MV-4-11 (cell line): ENCODE data around the gene HOXA4.

ENCODE experiments used
- DNase-seq: peaks from one replicate; lab custom pipeline; 2025; lab: John Stamatoyannopoulos, UW

HOXA4 gene

DNA sequence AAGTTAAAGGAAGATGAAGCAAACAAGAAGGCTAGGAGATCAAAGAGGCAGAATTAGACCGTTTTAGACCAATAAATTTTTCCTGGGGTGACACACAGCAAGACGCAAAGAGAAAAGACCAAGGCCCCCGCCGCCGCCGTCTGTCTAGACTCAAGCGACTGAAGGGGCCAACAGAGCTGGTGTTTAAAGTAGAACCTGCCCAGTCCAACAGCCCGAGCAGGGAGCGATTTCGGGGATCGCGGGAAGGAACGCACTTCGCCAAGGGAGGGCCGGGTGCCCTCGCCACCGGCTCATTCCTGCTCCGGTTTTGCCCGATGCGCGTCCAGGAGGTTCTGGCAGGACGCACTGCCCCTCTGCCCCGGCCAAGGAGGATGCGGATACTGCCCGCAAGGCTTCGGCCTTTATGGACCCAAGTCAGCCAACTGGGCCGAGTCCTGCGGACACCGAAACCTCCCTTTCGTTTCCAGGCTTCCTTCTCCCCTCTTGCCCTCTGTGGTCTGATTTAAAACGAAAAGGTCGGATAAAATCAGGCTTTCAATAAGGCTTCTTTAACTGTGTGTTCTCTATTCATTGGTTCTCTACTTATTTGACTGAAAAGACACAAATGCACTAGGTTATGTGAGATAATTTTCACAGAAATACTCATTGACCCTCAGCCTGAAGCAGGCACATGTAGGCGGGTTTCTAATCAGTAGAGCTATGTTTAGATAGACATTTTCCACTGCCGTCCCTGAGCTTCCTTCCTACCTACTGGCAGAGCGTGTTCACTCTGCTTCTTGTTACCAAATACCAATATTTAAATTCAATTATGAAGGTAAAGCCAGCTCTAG, 28.1 kb upstream of the HOXA4 start:
- DNase-seq: no peak

DNA sequence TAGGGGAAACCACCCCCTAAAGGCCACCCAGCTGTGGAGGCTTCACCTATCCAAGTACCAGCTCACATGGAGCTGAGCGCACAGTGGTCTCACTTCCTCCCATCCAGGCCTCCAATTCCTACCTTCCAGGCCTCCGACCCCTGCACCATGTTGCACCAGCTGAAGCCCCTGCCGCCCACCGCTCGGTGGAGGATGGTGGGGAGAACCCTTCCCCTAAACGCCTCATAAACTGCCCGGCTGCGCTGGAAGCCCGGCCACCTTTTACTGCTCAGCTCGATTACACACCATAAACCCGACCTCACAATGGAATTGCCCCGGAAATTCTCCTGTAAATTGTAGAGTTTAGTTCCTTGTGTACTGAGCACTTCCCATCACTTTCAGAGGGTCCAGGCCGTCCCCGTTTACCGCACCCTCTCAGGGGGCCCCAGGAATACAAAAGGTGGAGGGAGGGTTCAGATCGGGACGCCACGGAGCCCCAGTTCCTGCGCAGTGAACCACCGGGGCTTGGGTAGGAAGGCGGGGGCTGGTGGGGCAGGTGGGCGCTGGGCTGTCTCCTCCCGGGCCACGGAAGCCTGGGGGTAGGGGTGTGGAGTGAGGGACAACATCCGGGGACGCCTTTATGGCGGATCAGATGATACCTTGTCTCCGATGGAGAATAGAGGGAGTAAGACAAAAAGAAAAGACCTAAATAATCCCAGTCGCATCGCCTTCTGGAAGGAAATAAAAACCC, 27.3 kb upstream of the HOXA4 start:
- DNase-seq: no peak

DNA sequence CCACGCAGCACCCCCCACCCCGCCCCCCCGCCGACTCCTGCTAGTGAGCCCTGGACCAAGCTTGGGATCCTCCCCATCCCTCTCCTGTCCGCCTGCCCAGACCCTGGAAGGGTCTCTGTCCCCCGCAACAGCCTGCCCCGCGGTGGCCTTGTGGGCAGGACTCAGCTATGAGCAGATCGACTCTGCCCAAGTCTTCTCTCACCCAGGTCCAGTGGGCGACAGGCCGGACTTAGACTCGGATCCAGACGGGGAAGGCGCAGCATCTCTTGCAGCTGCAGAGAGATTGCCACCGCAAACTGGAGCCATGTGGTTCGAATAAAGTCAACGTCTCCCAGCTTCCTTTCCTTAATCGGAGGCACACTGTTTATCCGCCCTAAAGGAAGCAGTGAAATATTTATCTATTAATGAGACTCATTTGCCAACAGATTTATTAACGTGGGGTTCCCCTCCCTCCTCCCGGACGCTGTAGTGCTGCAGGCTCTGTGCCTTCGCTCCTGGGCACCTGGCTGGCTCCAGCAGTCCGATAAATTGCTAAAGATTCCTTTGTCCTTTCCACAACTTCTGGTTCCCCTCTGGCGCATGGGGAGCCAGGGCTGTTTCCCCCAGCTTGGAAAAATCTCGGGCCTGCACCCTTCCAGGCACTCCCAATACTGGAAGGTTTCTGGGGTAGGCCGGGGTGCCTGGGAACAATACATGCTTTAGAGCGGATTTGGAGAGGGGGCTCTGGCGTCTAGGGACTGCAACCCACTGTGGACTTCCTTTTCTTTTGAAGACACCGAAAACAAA, 26.6 kb upstream of the HOXA4 start:
- DNase-seq: no peak

DNA sequence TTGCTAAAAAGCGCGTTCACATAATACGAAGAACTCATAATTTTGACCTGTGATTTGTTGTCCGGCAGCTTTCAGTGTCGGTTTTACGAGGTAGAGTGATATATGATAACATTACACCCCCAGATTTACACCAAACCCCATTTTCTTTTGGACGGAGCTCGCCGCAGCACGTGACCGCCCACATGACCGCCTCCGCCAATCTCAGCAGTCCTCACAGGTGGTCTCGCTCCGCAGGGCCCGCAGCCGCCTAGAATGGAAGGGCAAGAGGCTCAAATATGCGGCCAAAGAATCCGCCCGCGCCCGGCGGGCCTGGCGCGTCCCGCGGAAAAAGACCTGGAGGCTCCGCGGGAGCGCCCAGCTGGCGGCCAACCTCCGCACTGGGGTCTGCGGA, 25.9 kb upstream of the HOXA4 start, which contains the start of gene HOXA7:
Gene HOXA7, minus strand, starts transcription at position 168 of the 391 bp plus-strand sequence. Its CDS starts 130 bp downstream, at position 38.
- DNase-seq: no peak

DNA sequence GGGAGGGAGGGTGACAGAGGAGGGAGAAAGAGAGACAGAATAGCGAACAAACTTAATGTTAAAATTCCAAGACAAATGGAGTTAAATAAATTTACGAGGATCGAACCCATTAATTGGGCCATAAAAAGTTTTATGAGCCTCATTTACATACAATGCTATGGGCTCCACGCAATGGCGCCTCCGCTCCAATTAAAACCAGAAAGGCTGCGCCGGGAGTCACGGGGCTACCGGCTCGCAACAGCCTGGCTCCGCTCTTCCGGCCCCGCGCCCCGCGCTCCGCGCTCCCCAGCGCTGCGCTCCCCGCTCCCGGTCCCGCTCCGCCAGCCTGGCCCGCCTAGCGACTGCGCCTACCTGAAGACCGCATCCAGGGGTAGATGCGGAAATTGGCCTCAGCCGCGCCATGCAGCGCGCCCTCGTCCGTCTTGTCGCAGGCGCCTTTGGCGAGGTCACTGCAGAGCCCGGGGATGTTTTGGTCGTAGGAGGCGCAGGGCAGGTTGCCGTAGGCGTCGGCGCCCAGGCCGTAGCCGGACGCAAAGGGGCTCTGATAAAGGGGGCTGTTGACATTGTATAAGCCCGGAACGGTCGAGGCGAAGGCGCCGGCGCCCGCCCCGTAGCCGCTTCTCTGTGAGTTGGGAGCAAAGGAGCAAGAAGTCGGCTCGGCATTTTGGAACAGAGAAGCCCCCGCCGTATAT, 25.4 kb upstream of the HOXA4 start:
- DNase-seq: no peak

DNA sequence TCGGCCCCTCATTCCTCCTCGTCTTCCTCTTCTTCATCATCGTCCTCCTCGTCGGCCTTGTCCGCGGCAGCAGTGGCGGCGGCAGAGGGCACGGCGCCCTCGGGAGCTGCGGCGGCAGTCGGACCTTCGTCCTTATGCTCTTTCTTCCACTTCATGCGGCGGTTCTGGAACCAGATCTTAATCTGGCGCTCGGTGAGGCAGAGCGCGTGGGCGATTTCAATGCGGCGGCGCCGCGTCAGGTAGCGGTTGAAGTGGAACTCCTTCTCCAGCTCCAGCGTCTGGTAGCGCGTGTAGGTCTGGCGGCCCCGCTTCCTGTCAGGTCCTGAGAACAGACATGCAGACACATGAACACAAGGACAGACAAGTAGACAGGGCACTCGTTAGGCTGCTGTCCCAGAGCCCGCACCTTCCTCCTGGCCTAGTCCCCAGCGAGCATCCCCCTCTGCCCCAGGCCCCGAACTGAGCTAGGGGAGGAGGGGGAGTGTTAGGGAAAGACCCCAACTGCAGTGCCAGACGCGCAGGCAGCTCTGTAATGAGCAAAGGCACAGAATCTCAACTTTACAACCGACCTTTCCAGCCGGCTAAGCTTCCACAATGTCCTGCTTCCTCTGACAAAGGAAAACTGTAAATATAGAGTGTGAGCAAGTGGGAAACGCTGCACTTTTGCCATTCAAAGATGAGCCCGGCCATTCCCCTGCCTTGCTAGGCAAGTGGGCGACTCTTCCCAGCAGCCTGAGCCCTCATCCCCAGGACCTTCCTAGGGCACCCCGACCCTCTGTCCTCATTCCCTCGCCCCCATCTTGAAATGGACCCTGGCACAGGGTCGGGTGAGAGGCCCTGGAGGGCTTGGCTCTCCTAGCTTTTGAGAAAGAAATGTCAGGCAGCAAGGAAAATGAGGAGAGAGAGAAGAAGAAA, 24.6 kb upstream of the HOXA4 start:
- DNase-seq: no peak

DNA sequence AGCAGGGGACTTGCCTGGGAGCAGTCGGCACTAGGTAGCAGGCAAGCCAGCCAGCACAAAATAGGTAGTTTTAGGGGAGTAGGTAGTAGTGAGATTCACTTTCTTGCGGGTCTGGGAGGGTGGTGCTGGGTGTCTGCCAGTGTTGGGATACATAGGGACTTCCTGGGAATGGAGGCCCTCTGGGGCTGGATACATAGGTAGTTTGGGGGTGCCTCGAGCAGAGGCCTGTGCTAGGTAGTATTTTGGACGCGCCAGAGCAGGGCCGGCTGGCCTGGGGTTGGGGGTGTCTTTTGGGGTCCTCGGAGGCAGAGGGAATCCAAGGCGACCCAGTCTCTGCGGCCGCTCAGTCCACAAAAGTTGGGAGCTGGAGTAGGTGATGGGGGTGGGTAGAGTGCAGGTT, 23.8 kb upstream of the HOXA4 start:
- no peak for DNase-seq

DNA sequence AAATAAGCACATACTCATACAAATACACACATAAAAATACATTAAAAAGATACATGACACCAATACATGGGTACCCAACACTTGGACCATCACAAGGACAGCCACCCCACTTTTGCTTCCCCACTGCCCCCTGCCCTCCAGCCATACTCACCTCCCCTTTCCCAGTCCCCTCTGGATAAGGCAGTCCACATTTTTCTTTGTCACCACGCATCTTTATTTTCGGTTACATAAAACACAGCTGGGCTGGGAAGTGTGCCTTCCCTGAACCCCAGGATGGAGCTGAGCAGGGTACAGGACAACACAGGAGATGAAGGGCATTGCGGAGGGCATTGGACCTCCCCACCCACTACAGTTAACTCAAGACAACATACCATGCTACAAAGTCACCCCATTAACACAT, 23.0 kb upstream of the HOXA4 start:
- DNase-seq: no peak

DNA sequence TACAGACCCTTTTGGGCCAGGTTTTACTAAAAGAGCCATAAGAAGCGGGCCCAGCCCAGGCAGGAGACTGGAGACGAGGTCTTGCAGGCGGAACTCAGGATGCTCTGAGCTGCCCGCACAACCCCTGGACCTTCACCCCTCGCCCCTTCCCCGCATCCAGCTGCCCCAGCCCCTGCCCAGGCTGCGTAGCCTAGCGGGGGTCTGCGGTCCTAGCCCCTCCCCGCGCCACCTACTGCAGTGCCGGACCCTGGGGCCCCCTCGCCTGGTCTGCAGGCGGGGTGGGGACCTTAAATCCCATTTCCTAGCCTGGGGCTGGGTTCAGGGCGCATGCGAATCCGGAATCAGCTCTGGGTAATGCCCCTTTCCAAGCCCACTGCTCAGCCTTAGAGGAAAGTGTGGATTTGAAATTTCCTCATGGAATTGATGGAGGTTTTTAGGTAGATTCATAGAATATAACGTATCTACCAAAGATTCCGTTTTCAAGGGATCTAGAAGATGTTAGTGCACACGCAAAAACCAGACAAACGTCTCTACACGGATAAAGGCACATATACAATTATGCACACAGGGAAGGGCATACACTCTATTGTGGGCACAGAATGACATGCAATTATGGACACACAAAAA, 22.4 kb upstream of the HOXA4 start:
- DNase-seq: no peak

DNA sequence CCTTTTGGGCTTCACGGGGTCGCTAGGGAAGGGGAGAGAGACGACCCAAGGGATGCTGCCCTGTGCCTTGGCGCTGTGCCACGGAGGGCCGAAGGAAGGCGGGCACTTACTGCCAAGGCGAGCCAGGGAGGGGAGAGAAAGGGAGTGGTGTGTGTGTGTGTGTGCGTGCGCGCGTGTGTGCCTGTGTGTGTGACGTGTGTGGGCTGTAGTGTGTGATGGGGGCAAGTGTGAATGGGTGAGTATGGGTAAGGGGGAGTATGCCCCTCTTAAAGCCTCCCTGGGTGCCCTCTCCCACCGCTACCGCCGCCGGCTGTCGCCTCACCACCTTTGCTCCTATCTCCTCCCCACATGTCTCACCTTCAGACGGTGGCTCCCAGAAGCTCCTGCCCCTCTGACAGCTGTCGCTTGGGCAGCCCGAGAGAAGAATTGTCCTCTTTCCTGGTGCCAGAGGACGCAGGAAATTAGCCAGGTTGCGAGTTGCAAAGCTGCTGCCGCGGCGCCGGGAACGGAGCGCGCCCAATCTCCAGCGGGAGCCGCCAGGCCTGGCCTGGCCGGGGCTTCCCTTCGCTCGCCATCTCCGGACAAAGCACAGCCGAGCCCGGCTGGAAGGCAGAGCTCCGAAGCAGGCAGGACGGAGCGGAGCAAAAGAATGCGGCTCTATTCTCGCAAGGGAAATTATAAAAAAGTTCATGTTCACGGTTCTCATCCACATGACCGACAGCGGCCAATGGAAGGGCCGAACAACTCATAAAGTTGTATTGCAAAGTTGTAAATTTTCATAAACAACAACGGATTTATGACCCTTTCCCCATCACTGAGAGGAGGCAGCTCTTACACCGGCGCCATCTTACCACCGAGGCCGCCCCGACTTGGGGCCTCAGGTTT, 21.6 kb upstream of the HOXA4 start, which contains the start of gene HOXA3:
Gene HOXA3, minus strand, starts transcription at position 653 of the 885 bp plus-strand sequence. CDS start 41,943 bp downstream, outside the sequence.
- DNase-seq: no peak

DNA sequence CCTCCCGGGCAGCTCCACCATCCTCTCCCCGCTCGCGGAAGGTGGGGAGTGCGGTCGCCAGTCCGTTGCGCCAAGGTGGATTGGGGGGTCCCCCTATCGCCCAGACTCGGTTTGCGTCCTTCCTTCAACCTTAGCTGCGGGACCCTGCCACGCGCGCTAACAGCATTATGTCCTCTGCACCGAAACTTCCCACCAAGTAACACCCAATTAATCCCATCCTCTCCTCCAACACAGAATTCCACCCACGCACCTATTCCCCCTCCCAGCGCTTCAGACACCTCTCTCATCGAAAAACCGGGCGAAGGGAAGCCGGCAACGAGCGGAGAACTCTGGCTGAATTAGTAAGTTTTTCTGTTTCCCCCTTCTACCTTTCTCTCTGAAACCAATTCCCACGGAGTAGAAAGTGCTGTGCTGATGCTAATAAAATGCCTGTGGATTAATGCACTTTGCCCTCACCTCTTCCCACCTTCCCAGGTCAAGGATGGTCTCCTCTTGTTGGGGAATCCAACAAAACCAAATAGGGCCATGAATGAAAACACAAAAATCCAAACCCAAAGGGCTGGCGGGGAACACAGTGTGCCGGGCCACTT, 20.9 kb upstream of the HOXA4 start:
- no peak for DNase-seq

DNA sequence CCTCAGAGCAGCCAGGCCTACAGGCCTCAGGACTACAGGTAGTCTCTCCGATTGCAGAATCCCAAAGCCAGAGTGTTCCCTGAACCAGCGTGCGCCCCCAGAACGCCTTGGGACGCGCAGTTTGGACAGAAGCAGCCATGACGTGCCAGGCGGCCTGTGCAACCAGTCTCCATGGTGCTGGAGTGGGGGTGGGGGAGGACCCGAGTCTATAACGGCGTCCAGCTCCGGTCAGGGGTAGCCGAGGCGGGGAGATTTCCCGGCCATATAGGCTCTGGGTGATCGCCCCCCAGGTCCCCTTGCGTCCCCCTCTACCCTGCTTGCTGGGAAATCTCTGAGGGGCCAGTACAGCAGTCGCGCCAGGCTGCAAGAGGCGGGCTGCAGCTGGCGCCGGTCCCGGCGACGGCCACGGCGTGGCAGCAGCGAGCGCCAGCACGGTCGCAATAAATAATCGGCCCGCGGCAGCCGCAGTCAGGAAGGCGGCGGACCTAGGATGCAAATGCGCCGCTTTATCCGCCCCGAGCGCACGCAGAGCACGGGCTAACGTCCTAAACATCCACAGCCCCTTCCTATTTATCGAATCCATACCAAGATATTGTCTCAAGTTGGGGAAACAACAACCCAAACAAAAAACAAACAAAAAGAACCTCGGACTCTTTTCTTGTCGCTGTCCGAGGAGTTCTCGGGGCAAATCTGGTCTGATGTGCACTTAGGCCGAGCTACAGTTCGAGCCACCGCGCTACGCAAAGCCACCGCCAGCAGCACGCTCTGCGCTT, 20.2 kb upstream of the HOXA4 start:
- DNase-seq: peak; percentile 56

DNA sequence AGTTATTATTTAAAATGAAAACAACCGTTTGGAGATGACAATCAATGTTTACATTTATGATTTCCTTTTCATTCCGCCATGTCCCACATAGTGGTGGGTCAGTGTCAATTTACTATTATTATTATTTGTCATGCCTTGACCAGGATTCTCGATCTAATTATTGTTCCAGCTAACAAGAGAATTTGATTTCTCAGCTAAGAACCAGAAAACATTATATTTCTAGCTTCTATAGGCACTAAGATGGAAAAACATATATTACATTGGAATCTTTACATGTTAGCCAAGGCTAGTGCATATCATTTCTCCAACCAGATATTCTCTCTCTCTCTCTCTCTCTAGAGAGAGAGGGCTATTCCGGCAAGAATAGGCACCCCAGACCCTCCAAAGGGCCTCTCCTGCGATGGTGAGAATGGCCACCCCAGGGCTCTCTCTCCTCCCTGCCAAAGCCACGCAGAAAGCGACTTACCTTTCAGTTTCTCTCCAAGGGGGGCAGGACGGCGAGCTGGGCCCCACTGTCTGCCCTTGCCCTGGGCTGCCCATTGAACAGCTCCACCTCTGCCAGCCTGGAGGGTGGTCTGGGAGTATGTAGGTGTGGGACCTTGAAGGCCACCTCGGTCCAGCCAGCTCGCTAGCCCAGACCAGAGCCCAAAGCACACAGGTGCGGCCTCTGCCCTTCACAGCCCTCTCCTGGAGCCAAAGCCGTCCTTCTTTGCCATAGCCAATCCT, 19.4 kb upstream of the HOXA4 start:
- DNase-seq: no peak

DNA sequence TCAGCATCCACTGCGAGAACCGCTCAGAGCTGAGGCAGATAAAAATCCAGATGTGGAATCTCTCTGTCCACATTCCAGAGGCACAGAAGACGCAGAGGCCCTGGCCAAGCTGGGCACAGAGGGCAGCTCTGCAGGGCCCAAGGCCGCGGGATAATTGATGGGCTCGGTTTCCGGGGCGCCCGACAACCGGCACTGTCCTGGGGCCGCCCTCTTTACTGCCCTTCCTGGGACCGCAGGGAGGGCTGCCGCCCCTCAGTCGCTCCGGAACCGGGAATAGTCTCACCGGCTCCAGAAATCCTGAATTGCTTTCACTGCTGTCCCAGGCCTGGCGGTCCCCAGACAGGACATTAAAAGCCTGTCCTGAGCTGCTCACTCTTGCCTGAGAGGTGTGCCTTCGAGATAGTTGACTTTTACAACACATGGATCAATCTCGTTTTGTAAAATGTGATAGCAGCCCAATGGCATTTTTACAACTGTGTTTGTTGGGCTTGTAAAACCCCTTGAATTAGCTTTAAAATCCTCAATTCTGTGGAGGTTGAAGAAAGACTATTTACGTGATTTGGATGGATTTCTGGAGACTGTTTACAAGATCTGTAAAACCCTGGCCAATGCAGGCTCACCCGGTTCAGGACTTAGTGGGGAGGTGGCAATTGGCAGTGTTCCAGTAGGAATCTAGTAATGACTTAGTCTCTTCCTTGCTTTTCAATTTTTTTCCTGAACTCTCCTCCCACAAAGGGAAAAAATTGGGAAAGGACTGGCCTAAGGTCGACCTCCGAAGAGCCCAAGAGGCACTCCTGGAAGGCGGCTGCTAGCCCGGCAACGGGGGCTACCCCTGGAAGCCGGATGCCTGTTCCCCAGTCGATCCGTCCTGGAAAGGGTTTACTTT, 18.4 kb upstream of the HOXA4 start:
- no peak for DNase-seq

DNA sequence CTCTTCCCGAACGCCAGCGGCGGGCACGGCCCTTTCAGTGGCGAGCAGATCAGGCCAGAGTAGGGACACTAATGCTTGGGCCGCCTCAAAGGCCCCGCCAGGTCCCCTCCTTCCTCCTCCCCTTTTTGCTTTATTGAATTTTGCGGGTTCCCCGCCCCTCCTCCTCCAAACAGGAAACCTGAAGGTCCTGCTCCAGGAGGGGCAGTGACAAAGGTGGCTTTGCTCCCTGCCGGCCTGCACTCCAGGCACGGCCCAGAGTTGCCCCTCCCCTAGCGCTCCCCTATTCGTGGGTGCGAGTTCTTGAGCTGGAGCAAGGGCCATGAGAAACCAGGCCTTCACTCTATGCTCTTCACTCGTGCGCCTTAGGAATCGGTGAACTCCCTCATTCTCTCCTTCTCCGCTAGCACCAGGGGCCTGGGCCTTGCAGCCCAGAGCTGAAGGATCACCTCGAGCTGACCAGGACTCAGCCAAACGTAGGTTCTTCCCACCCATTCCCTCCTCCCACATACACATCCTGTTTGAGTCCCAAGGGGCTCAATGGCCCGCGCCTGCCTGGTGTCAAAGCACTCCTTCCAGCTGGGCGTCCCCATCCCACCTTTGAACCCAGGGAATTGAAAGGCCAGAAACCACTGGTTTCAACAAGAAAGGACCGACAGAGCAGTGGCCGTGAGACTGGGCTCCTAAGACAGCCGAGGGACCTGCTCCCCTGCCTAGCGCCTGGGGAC, 17.6 kb upstream of the HOXA4 start:
- no peak for DNase-seq
